GF-D8 (cell line): ENCODE measurements around the gene LVRN.
"Not testable (repeated sequence)": the region's sequence is repeated elsewhere in the genome, so short reads cannot be mapped to it uniquely, and the experiment has no call there.

ENCODE experiments used
- DNase-seq: peaks from one replicate; lab custom pipeline; 2025; lab: John Stamatoyannopoulos, UW

The LVRN gene

GRCh38 chr5:115962239-115962564 lies at the start of gene LVRN:
TSS of gene LVRN (plus strand) at chr5:115962475. CDS start at chr5:115962618, 143 bp downstream.
- no peak for DNase-seq

GRCh38 chr5:115913623-115914400 lies 48.5 kb upstream of the LVRN start:
- DNase-seq: not testable (repeated sequence)

DNA sequence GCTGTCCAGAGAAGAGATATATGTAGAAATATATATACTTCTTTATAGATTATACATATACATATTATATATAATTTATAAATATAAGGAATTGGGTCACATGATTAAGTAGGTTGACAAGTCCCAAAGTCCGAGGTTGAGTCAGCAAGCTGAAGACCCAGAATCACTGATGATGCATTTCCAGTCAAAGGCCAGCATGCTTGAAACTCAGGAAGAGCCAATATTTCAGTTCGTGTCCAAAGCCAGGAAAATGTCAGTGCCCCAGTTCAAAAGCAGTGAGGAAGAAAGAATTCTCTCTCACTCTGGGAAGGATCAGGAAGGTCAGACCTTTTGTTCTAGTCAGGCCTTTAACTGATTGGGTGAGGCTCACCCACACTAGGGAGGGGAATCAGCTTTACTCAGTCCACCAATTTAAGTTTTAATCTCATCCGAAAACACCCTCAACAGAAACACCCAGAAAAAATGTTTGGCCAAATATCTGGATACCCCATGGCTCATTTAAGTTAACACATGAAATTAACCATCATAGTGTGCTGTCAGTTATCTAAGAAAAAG lies 42.0 kb upstream of the LVRN start:
- DNase-seq: no peak

DNA sequence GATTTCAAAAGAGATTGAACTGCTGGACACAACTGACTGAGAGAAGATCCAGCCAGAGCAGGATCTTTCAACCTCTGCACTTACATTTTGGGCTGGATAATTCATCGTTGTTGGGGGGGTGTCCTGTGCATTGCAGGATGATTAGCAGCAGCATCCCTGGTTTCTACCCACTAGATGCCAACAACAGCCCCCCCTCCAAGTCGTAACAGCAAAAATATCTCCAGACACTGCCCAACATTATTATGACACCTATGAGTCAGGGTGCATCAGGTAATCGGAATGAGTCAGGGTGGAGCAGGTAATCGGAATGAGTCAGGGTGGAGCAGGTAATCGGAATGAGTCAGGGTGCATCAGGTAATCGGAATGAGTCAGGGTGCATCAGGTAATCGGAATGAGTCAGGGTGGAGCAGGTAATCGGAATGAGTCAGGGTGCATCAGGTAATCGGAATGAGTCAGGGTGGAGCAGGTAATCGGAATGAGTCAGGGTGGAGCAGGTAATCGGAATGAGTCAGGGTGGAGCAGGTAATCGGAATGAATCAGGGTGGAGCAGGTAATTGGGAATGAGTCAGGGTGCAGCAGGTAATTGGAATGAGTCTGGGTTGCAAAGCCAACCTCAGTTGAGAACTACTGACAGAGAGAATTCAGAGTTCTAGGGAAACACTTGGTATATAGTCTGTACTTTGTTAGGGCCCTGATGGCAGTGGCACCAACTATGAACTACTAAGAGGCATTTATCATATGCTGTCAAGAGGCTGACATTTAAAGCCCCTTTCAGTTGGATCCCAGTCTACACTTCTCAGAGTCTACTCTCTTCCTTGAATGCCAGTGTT lies 33.5 kb upstream of the LVRN start:
- DNase-seq: not testable (repeated sequence)

GRCh38 chr5:115930171-115930570 lies 32.1 kb upstream of the LVRN start:
- not testable (repeated sequence) for DNase-seq

GRCh38 chr5:115930630-115931337 lies 31.5 kb upstream of the LVRN start:
- no peak for DNase-seq

GRCh38 chr5:115932991-115933390 lies 29.3 kb upstream of the LVRN start:
- no peak for DNase-seq

GRCh38 chr5:115934388-115934974 lies 27.8 kb upstream of the LVRN start:
- DNase-seq: no peak

DNA sequence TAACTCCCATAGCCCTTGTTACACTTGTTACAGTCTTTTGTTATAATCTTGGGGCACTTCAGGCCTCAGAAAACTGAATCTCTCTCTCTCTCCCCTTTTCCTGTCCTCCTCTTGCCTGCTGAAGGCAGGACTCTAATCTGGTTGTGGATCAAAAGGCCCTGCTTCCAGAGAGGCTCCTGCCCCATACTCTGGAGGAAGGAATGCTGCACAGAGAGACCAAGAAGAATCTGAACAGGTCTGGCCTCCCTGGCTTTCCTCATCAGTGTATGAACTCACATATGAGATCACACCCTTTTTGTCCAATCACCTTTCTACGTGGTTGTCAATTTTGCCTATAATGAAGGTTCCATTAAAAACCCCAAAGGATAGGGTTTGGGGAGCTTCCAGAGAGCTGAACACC lies 26.2 kb upstream of the LVRN start:
- no peak for DNase-seq

- no peak for DNase-seq
Measured at GRCh38 chr5:115939059-115939458, 23.2 kb upstream of the LVRN start.

- DNase-seq: no peak
Measured at GRCh38 chr5:115940080-115940810, 22.0 kb upstream of the LVRN start.

- no peak for DNase-seq
Measured at GRCh38 chr5:115941051-115941675, 21.1 kb upstream of the LVRN start.

DNA sequence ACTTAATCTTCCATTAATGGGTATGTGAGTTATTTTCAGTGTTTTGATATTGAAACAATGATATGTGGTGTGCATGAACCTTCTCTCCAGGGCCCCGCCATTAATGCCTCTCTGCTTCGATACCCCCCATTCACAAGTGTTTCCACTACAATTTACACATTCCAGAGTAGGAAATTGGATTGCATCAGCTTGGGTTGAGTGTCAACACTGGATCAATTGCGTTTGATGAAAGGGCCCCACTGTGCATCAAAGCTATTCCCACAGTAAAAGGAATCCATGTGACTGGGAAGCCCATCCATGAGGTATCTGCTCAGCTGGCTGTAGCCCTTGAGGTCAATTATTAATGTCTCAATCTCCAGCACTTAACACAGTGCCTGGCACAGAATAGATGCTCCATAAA lies 17.8 kb upstream of the LVRN start:
- DNase-seq: no peak

DNA sequence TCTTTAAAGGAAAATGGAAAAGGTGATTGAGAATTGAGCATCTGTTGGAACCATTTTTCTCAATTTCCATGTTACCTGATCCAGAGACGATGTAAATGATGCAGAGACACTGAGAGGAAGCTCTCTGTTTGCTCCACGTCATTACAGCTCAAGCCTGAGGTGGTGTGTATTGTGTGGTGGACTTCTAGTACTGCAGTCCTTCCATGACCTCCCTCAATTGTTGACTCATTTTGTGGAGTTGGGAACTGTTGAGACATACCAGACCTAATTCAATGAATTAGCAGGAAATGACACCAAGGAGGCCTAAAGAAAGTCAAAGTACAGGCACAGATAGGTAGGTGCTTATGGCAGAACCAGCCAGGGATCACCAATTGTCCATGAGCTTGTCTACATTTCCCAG lies 15.6 kb upstream of the LVRN start:
- no peak for DNase-seq

DNA sequence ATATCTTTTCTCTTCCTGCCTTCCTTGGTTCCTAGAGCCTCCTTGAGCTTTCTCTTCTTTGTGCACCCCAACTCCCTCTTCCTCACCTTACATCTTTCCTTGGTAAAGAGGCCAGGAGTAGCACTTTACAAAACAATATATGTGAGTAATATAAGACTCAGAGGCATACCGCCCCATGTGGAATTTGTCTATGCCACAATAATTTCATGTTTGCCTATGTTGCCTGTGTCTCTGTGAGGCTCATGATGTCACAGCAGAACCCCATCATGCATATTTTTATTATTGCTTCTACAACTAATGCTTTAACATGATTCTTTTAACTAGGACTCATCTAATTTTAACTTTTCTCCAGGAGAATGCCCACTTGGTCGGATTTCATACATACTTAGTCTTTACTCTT lies 15.0 kb upstream of the LVRN start:
- DNase-seq: no peak

DNA sequence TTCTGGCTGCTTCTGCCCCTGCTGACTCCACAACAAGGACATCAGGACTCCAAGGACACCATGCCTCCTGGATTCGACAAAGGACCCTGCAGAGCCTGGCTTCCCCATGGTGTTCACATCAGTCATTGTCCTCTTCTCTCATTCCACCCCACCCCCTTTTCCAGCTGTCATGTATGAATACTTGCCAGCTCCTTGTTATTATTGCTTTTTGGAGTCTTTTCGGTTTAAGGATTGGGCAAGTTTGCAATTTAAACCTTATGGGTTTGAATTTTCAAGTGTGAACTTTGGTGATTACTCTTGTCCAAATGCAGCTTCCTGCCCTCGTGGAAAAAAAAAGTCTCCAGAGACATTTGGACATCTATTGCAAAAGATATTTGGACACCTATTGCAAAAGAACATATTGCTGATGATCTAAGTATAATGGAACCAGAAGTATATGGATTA lies 14.2 kb upstream of the LVRN start:
- no peak for DNase-seq

- DNase-seq: no peak
Measured at GRCh38 chr5:115949096-115949495, 13.2 kb upstream of the LVRN start.

GRCh38 chr5:115952588-115952987 lies 9.7 kb upstream of the LVRN start:
- DNase-seq: no peak

DNA sequence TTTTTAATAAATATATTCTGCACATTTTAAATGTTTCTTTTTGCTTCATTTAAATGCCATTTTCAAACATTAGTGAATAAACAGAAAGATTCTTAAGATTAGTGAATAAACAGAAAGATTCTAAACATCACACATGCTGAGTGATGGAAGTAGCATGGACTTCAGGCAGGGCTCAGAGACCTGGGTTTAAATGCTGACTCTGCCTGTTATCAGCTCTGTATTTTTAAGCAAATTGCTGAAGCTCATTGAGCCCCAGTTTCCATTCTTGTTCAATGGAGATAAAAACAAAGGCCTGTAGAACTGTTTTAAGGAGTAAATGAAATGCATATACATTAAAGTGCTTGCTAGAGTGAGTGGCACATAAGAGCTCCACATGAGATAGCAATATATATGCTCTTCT lies 8.1 kb upstream of the LVRN start:
- DNase-seq: no peak

DNA sequence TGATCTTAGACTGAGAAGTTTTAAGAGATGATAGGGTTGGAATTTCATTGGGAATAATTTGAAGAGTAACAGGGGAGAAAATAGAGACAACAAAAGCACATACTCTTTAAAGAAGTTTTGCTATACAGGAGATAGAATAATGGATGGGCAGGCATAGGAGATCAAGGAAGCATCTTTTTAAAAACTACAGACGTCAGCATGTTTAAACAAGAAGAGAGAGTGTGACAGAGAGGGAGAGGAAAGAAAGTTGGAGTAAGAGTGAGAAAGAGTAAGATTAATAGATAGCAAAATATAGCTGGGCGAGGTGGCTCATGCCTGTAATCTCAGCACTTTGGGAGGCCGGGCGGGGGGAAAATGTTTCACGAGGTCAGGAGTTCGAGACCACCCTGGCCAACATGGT lies 5.3 kb upstream of the LVRN start:
- DNase-seq: no peak
